ENCODE data around the gene FZD7. TPM values are rescaled to one million over a fixed set of nuclear protein-coding genes. Genes with fewer than 3 reads are reported as not detected.

Gene FZD7
- total RNA-seq, 1 experiment from 2014 or later: 302 TPM

DNA sequence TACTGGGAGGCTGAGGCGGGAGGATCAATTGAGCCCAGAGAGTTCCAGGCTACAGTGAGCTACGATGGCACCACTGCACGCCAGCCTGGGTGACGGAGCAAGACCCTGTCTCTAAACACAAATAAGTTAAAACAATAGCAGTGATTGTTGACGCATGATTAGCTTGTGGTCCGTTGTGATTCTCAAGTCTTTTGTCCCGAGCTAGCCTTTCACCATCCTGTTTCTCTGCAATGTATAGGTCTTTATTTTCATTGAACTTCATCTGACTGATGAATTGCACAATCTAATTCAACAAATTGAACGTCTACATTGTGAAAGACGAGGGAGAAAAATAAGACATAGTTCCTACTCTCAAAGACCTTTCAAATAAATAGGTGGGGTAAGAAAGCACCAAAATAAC is 8.8 kb upstream of the FZD7 start:
- H3K4me1 Mint-ChIP-seq: peaks cover 49 to 62% of the 10 kb centered on the region in 2 experiments
- peaks cover 6% of the 10 kb centered on the region for H3K27me3 Mint-ChIP-seq (ENCODE audit: low read depth)
- peak overlapping the region in 1 of 3 experiments; percentile 98; a peak in 1 of 7 replicates for H3K27ac Mint-ChIP-seq
- no peak overlapping the region for H2AK5ac ChIP-seq (ENCODE audit: insufficient read length, low read length)
- H3K56ac ChIP-seq (ENCODE audit: insufficient read length, low read depth, low read length): no peak overlapping the region
- H3K14ac ChIP-seq (ENCODE audit: insufficient read depth, low read length): no peak overlapping the region; the same call in 1 of the 2 replicates
- TF ChIP-seq, protein P1, sequence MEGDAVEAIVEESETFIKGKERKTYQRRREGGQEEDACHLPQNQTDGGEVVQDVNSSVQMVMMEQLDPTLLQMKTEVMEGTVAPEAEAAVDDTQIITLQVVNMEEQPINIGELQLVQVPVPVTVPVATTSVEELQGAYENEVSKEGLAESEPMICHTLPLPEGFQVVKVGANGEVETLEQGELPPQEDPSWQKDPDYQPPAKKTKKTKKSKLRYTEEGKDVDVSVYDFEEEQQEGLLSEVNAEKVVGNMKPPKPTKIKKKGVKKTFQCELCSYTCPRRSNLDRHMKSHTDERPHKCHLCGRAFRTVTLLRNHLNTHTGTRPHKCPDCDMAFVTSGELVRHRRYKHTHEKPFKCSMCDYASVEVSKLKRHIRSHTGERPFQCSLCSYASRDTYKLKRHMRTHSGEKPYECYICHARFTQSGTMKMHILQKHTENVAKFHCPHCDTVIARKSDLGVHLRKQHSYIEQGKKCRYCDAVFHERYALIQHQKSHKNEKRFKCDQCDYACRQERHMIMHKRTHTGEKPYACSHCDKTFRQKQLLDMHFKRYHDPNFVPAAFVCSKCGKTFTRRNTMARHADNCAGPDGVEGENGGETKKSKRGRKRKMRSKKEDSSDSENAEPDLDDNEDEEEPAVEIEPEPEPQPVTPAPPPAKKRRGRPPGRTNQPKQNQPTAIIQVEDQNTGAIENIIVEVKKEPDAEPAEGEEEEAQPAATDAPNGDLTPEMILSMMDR (conservative IDR thresholded peaks at IDR 0.05): no peak
- H4K20me1 ChIP-seq (ENCODE audit: control insufficient read depth, insufficient read depth, insufficient read length): no peaks in the 10 kb centered on the region
- no peak overlapping the region for H3T11ph ChIP-seq (ENCODE audit: low read length)
- peak overlapping the region; percentile 27 to 65; a peak in 4 of 5 replicates for H3K4me3 Mint-ChIP-seq
- H2BK120ac ChIP-seq (ENCODE audit: low read depth, low read length, poor library complexity, severe bottlenecking): no peak overlapping the region
- H3K27me3 ChIP-seq (ENCODE audit: insufficient read depth, low read length): peaks cover 2% of the 10 kb centered on the region; the same call in 1 of the 2 replicates
- H3K23me2 ChIP-seq (ENCODE audit: insufficient read length, low read depth, low read length, poor library complexity, severe bottlenecking): no peaks in the 10 kb centered on the region
- DNase-seq: no peak
- H3K79me2 ChIP-seq (ENCODE audit: insufficient read depth, low read length): no peaks in the 10 kb centered on the region
- no peak overlapping the region for H2BK15ac ChIP-seq (ENCODE audit: low read depth, low read length)
- H3K4me2 ChIP-seq (ENCODE audit: insufficient read depth, insufficient read length, low read length): no peak overlapping the region
- no peak overlapping the region for H2BK20ac ChIP-seq (ENCODE audit: low read depth, low read length, poor library complexity, severe bottlenecking)
- peak overlapping the region; percentile 7 for H3K18ac ChIP-seq (ENCODE audit: insufficient read length, low read depth, low read length)
- H3K4me1 ChIP-seq (ENCODE audit: insufficient read depth, low read length): peaks cover 15% of the 10 kb centered on the region; the same call in 1 of the 2 replicates
- H4K8ac ChIP-seq (replicated peaks; ENCODE audit: insufficient read length, low read depth, low read length): no peak overlapping the region
- H2BK12ac ChIP-seq (ENCODE audit: insufficient read length, low read depth, low read length): no peak overlapping the region
- no peak overlapping the region for H3K27ac ChIP-seq (ENCODE audit: insufficient read length, low read depth, low read length)
- H4K5ac ChIP-seq (ENCODE audit: insufficient read length, low read depth, low read length): no peak overlapping the region
- H4K91ac ChIP-seq (ENCODE audit: insufficient read length, low read depth, low read length): no peak overlapping the region
- H3K4ac ChIP-seq (ENCODE audit: low read depth, low read length): no peak overlapping the region
- H2BK5ac ChIP-seq (ENCODE audit: insufficient read length, low read length): no peak overlapping the region
- H3K9ac ChIP-seq (ENCODE audit: extremely low read depth, insufficient read length, low read length): no peak overlapping the region
- H3K9me3 ChIP-seq (ENCODE audit: control insufficient read depth, low read depth, low read length): no peaks in the 10 kb centered on the region
- WGBS (ENCODE audit: extremely low coverage, insufficient read length, low lambda C conversion rate): no CpG with 5 or more reads among the region's 9 CpGs
- no peaks in the 10 kb centered on the region for H3K9me3 Mint-ChIP-seq
- no peak overlapping the region for H2AFZ ChIP-seq (ENCODE audit: low read length)
- H3K79me1 ChIP-seq (ENCODE audit: insufficient read depth, low read depth, low read length, poor library complexity, severe bottlenecking): no peaks in the 10 kb centered on the region
- no peak overlapping the region for H3K23ac ChIP-seq (ENCODE audit: insufficient read length, low read depth, low read length)
- H3K36me3 Mint-ChIP-seq (ENCODE audit: insufficient read depth in 1 of 3, low read depth in 3 of 3): peaks cover 0 to 2% (median 0%) of the 10 kb centered on the region in 3 experiments; a peak in 3 of 7 replicates

All from H9 (cell line).